Measurements from ENCODE around the gene CCDC12. TPM values are rescaled to one million over a fixed set of nuclear protein-coding genes. Genes with fewer than 3 reads are reported as not detected.
"Not testable (repeated sequence)": the region's sequence is repeated elsewhere in the genome, so short reads cannot be mapped to it uniquely, and the experiment has no call there.

The CCDC12 gene
- total RNA-seq, 2 donors from 2014 or later = 49.3 to 55.2 TPM

- DNase-seq (ENCODE audit: low spot score in 2 of 2) (no peak), ATAC-seq (no peak)
- H3K9me3 Mint-ChIP-seq = no peaks in the 10 kb centered on the region
- H3K36me3 Mint-ChIP-seq = peaks cover 28 to 37% of the 10 kb centered on the region in 2 donors
- H3K27ac Mint-ChIP-seq = peak overlapping the region in 1 of 2 donors; percentile 39
Observed at GRCh38 chr3:46917257-46917656, 59.3 kb downstream of the CCDC12 start.

GRCh38 chr3:46916799-46917198 is 59.7 kb downstream of the CCDC12 start:
- H3K27ac Mint-ChIP-seq = peak overlapping the region in 1 of 2 donors; percentile 9
- no peak for ATAC-seq
- H3K9me3 Mint-ChIP-seq = no peaks in the 10 kb centered on the region
- H3K36me3 Mint-ChIP-seq = peaks cover 28 to 37% of the 10 kb centered on the region in 2 donors
- no peak for DNase-seq (ENCODE audit: low spot score in 2 of 2)

- no peak overlapping the region for H3K27ac Mint-ChIP-seq
- no peak for ATAC-seq
- DNase-seq (ENCODE audit: low spot score in 2 of 2) = no peak
- H3K36me3 Mint-ChIP-seq = peaks cover 28 to 37% of the 10 kb centered on the region in 2 donors
- H3K9me3 Mint-ChIP-seq = no peaks in the 10 kb centered on the region
Observed at GRCh38 chr3:46916278-46916677, 60.3 kb downstream of the CCDC12 start.

- no peak for DNase-seq (ENCODE audit: low spot score in 2 of 2)
- H3K27ac Mint-ChIP-seq = peak overlapping the region in 1 of 2 donors; percentile 15
Observed at GRCh38 chr3:46915297-46915822, 61.2 kb downstream of the CCDC12 start.

GRCh38 chr3:46914849-46915248 is 61.7 kb downstream of the CCDC12 start:
- ATAC-seq (no peak), DNase-seq (ENCODE audit: low spot score in 2 of 2) (no peak)
- H3K27ac Mint-ChIP-seq = peak overlapping the region in 1 of 2 donors; percentile 15
- H3K36me3 Mint-ChIP-seq = peaks cover 19 to 28% of the 10 kb centered on the region in 2 donors
- no peaks in the 10 kb centered on the region for H3K9me3 Mint-ChIP-seq

More at GRCh38 chr3:46915297-46915822, 61.2 kb downstream of the CCDC12 start:
- peak; percentile 55 to 66 for ATAC-seq
- H3K36me3 Mint-ChIP-seq = peaks cover 24 to 33% of the 10 kb centered on the region in 2 donors
- no peaks in the 10 kb centered on the region for H3K9me3 Mint-ChIP-seq

- H3K27ac Mint-ChIP-seq = no peak overlapping the region
- H3K36me3 Mint-ChIP-seq = peaks cover 7 to 17% of the 10 kb centered on the region in 2 donors
- no peaks in the 10 kb centered on the region for H3K9me3 Mint-ChIP-seq
- ATAC-seq (no peak), DNase-seq (ENCODE audit: low spot score in 2 of 2) (no peak)
Observed at GRCh38 chr3:46913644-46914043, 62.9 kb downstream of the CCDC12 start.

- no peaks in the 10 kb centered on the region for H3K9me3 Mint-ChIP-seq
- ATAC-seq = peak in 1 of 2 donors; percentile 58
- H3K27ac Mint-ChIP-seq = peak overlapping the region in 1 of 2 donors; percentile 55
- no peak for DNase-seq (ENCODE audit: low spot score in 2 of 2)
- peaks cover 3 to 12% of the 10 kb centered on the region in 2 donors for H3K36me3 Mint-ChIP-seq
Observed at GRCh38 chr3:46912986-46913385, 63.6 kb downstream of the CCDC12 start.

GRCh38 chr3:46910914-46911313 is 65.6 kb downstream of the CCDC12 start:
- H3K36me3 Mint-ChIP-seq; H3K27ac Mint-ChIP-seq; ATAC-seq; H3K9me3 Mint-ChIP-seq; DNase-seq (ENCODE audit: low spot score in 2 of 2): not testable (repeated sequence)

GRCh38 chr3:46910166-46910760 is 66.3 kb downstream of the CCDC12 start:
- ATAC-seq = no peak
- no peak for DNase-seq (ENCODE audit: low spot score in 2 of 2)
- no peak overlapping the region for H3K27ac Mint-ChIP-seq
- H3K9me3 Mint-ChIP-seq = no peaks in the 10 kb centered on the region
- H3K36me3 Mint-ChIP-seq = no peaks in the 10 kb centered on the region

- DNase-seq (ENCODE audit: low spot score in 2 of 2) (peak; percentile 72 to 82), ATAC-seq (peak; percentile 72 to 89)
- Mint-ChIP-seq H3K36me3 (no peaks in the 10 kb centered on the region), H3K9me3 (no peaks in the 10 kb centered on the region), H3K27ac (no peak overlapping the region)
Observed at GRCh38 chr3:46909535-46910161, 66.9 kb downstream of the CCDC12 start.

- Mint-ChIP-seq H3K27ac (no peak overlapping the region), H3K36me3 (no peaks in the 10 kb centered on the region), H3K9me3 (no peaks in the 10 kb centered on the region)
- peak in 1 of 2 donors; percentile 3 for ATAC-seq
- no peak for DNase-seq (ENCODE audit: low spot score in 2 of 2)
Observed at GRCh38 chr3:46908986-46909534, 67.5 kb downstream of the CCDC12 start.

- ATAC-seq (no peak), DNase-seq (ENCODE audit: low spot score in 2 of 2) (no peak)
- no peaks in the 10 kb centered on the region for H3K9me3 Mint-ChIP-seq
- no peaks in the 10 kb centered on the region for H3K36me3 Mint-ChIP-seq
- no peak overlapping the region for H3K27ac Mint-ChIP-seq
Observed at GRCh38 chr3:46908294-46908985, 68.1 kb downstream of the CCDC12 start.

GRCh38 chr3:46907960-46908293 is 68.6 kb downstream of the CCDC12 start:
- Mint-ChIP-seq H3K9me3 (no peaks in the 10 kb centered on the region), H3K36me3 (no peaks in the 10 kb centered on the region), H3K27ac (no peak overlapping the region)
- no peak for DNase-seq (ENCODE audit: low spot score in 2 of 2)
- no peak for ATAC-seq

- H3K9me3 Mint-ChIP-seq = no peaks in the 10 kb centered on the region
- DNase-seq (ENCODE audit: low spot score in 2 of 2) (no peak), ATAC-seq (no peak)
- no peak overlapping the region for H3K27ac Mint-ChIP-seq
- no peaks in the 10 kb centered on the region for H3K36me3 Mint-ChIP-seq
Observed at GRCh38 chr3:46907271-46907670, 69.3 kb downstream of the CCDC12 start.

GRCh38 chr3:46906471-46907058 is 70.0 kb downstream of the CCDC12 start:
- H3K9me3 Mint-ChIP-seq = no peaks in the 10 kb centered on the region
- ATAC-seq = no peak

GRCh38 chr3:46905661-46906451 is 70.7 kb downstream of the CCDC12 start:
- Mint-ChIP-seq H3K9me3 (no peaks in the 10 kb centered on the region), H3K27ac (no peak overlapping the region), H3K36me3 (no peaks in the 10 kb centered on the region)
- DNase-seq (ENCODE audit: low spot score in 2 of 2) = no peak
- ATAC-seq = no peak

More at GRCh38 chr3:46906471-46907058, 70.0 kb downstream of the CCDC12 start:
- DNase-seq (ENCODE audit: low spot score in 2 of 2) = no peak
- Mint-ChIP-seq H3K36me3 (no peaks in the 10 kb centered on the region), H3K27ac (no peak overlapping the region)

Measured in activated naive CD4-positive, alpha-beta T cell treated with anti-CD3 and anti-CD28 coated beads, Interleukin-2, amount 50 U/mL, for 72 hours (primary cell).